Measurements from ENCODE around the gene SMIM44. TPM values are rescaled to one million over a fixed set of nuclear protein-coding genes. Genes with fewer than 3 reads are reported as not detected.
A peak's percentile ranks its signal among the peaks of the same experiment; 100 is the strongest.

The SMIM44 gene
- total RNA-seq, 1 donor from 2014 or later = not detected

GRCh38 chr19:3503036-3503572, 19.9 kb upstream of the SMIM44 start:
- H3K27me3 ChIP-seq (ENCODE audit: control insufficient read depth in 3 of 3, insufficient read depth in 3 of 3, low read length in 3 of 3) = no peaks in the 10 kb centered on the region
- no peak overlapping the region for H3K27ac ChIP-seq (ENCODE audit: low read depth, low read length)
- no peaks in the 10 kb centered on the region for H3K9me3 ChIP-seq (ENCODE audit: control insufficient read depth in 3 of 3, low read length in 3 of 3)
- H3K4me1 ChIP-seq (ENCODE audit: control insufficient read depth in 3 of 3, insufficient read depth in 3 of 3, low read length in 3 of 3) = peaks cover 25 to 40% (median 32%) of the 10 kb centered on the region in 3 donors
- H3K36me3 ChIP-seq (ENCODE audit: control insufficient read depth in 3 of 3, insufficient read depth in 3 of 3, low read length in 3 of 3) = peaks cover 0 to 1% (median 0%) of the 10 kb centered on the region in 3 donors
- H3K9ac ChIP-seq (ENCODE audit: low read depth in 1 of 3, low read length in 3 of 3) = no peak overlapping the region
- no peak overlapping the region for H3K4me3 ChIP-seq (ENCODE audit: low read length in 3 of 3)

GRCh38 chr19:3501780-3502179, 18.5 kb upstream of the SMIM44 start:
- H3K27me3 ChIP-seq (ENCODE audit: control insufficient read depth in 3 of 3, insufficient read depth in 3 of 3, low read length in 3 of 3) = no peaks in the 10 kb centered on the region
- peaks cover 17 to 29% (median 22%) of the 10 kb centered on the region in 3 donors for H3K4me1 ChIP-seq (ENCODE audit: control insufficient read depth in 3 of 3, insufficient read depth in 3 of 3, low read length in 3 of 3)
- H3K27ac ChIP-seq (ENCODE audit: low read depth, low read length) = no peak overlapping the region
- no peaks in the 10 kb centered on the region for H3K9me3 ChIP-seq (ENCODE audit: control insufficient read depth in 3 of 3, low read length in 3 of 3)
- no peak overlapping the region for H3K9ac ChIP-seq (ENCODE audit: low read depth in 1 of 3, low read length in 3 of 3)
- peaks cover 0 to 7% (median 5%) of the 10 kb centered on the region in 3 donors for H3K36me3 ChIP-seq (ENCODE audit: control insufficient read depth in 3 of 3, insufficient read depth in 3 of 3, low read length in 3 of 3)
- no peak overlapping the region for H3K4me3 ChIP-seq (ENCODE audit: low read length in 3 of 3)

- Histone ChIP-seq H3K9ac (ENCODE audit: low read depth in 1 of 3, low read length in 3 of 3) (peak within 1 kb of the TSS; percentile 94 to 99 (median 99)), H3K36me3 (ENCODE audit: control insufficient read depth in 3 of 3, insufficient read depth in 3 of 3, low read length in 3 of 3) (peaks cover 8 to 16% (median 14%) of the 10 kb centered on the region in 3 donors), H3K4me3 (ENCODE audit: low read length in 3 of 3) (peak within 1 kb of the TSS; percentile 98 to 100 (median 98)), H3K27me3 (ENCODE audit: control insufficient read depth in 3 of 3, insufficient read depth in 3 of 3, low read length in 3 of 3) (no peaks in the 10 kb centered on the region), H3K27ac (ENCODE audit: low read depth, low read length) (peak within 1 kb of the TSS; percentile 94), H3K4me1 (ENCODE audit: control insufficient read depth in 3 of 3, insufficient read depth in 3 of 3, low read length in 3 of 3) (peaks cover 15 to 25% (median 18%) of the 10 kb centered on the region in 3 donors), H3K9me3 (ENCODE audit: control insufficient read depth in 3 of 3, low read length in 3 of 3) (no peaks in the 10 kb centered on the region)
Observed at GRCh38 chr19:3500429-3501101, 17.3 kb upstream of the SMIM44 start, which contains the start of gene DOHH. Gene DOHH, minus strand, starts transcription at chr19:3500674. Its CDS starts 3,860 bp downstream, at chr19:3496814.

- Histone ChIP-seq H3K36me3 (ENCODE audit: control insufficient read depth in 3 of 3, insufficient read depth in 3 of 3, low read length in 3 of 3) (peaks cover 11 to 21% (median 18%) of the 10 kb centered on the region in 3 donors), H3K27ac (ENCODE audit: low read depth, low read length) (peak overlapping the region; percentile 94), H3K9ac (ENCODE audit: low read depth in 1 of 3, low read length in 3 of 3) (peak overlapping the region; percentile 94 to 99 (median 99)), H3K27me3 (ENCODE audit: control insufficient read depth in 3 of 3, insufficient read depth in 3 of 3, low read length in 3 of 3) (no peaks in the 10 kb centered on the region), H3K4me1 (ENCODE audit: control insufficient read depth in 3 of 3, insufficient read depth in 3 of 3, low read length in 3 of 3) (peaks cover 12 to 21% (median 16%) of the 10 kb centered on the region in 3 donors), H3K9me3 (ENCODE audit: control insufficient read depth in 3 of 3, low read length in 3 of 3) (no peaks in the 10 kb centered on the region), H3K4me3 (ENCODE audit: low read length in 3 of 3) (peak overlapping the region; percentile 98 to 100 (median 98))
Observed at GRCh38 chr19:3499738-3500428, 16.6 kb upstream of the SMIM44 start.

GRCh38 chr19:3497757-3498520, 14.7 kb upstream of the SMIM44 start:
- Histone ChIP-seq H3K4me3 (ENCODE audit: low read length in 3 of 3) (no peak overlapping the region), H3K4me1 (ENCODE audit: control insufficient read depth in 3 of 3, insufficient read depth in 3 of 3, low read length in 3 of 3) (peaks cover 12 to 21% (median 16%) of the 10 kb centered on the region in 3 donors), H3K9me3 (ENCODE audit: control insufficient read depth in 3 of 3, low read length in 3 of 3) (no peaks in the 10 kb centered on the region), H3K9ac (ENCODE audit: low read depth in 1 of 3, low read length in 3 of 3) (no peak overlapping the region), H3K27me3 (ENCODE audit: control insufficient read depth in 3 of 3, insufficient read depth in 3 of 3, low read length in 3 of 3) (no peaks in the 10 kb centered on the region), H3K36me3 (ENCODE audit: control insufficient read depth in 3 of 3, insufficient read depth in 3 of 3, low read length in 3 of 3) (peaks cover 15 to 30% (median 29%) of the 10 kb centered on the region in 3 donors), H3K27ac (ENCODE audit: low read depth, low read length) (no peak overlapping the region)

- H3K4me3 ChIP-seq (ENCODE audit: low read length in 3 of 3) = no peak overlapping the region
- peaks cover 20 to 36% (median 35%) of the 10 kb centered on the region in 3 donors for H3K36me3 ChIP-seq (ENCODE audit: control insufficient read depth in 3 of 3, insufficient read depth in 3 of 3, low read length in 3 of 3)
- no peaks in the 10 kb centered on the region for H3K9me3 ChIP-seq (ENCODE audit: control insufficient read depth in 3 of 3, low read length in 3 of 3)
- no peak overlapping the region for H3K27ac ChIP-seq (ENCODE audit: low read depth, low read length)
- no peaks in the 10 kb centered on the region for H3K27me3 ChIP-seq (ENCODE audit: control insufficient read depth in 3 of 3, insufficient read depth in 3 of 3, low read length in 3 of 3)
- peaks cover 12 to 21% (median 16%) of the 10 kb centered on the region in 3 donors for H3K4me1 ChIP-seq (ENCODE audit: control insufficient read depth in 3 of 3, insufficient read depth in 3 of 3, low read length in 3 of 3)
- H3K9ac ChIP-seq (ENCODE audit: low read depth in 1 of 3, low read length in 3 of 3) = no peak overlapping the region
Observed at GRCh38 chr19:3496392-3497273, 13.4 kb upstream of the SMIM44 start.

- Histone ChIP-seq H3K4me3 (ENCODE audit: low read length in 3 of 3) (no peak overlapping the region), H3K36me3 (ENCODE audit: control insufficient read depth in 3 of 3, insufficient read depth in 3 of 3, low read length in 3 of 3) (peaks cover 26 to 41% (median 35%) of the 10 kb centered on the region in 3 donors), H3K4me1 (ENCODE audit: control insufficient read depth in 3 of 3, insufficient read depth in 3 of 3, low read length in 3 of 3) (peaks cover 5 to 8% (median 6%) of the 10 kb centered on the region in 3 donors), H3K9ac (ENCODE audit: low read depth in 1 of 3, low read length in 3 of 3) (no peak overlapping the region), H3K9me3 (ENCODE audit: control insufficient read depth in 3 of 3, low read length in 3 of 3) (no peaks in the 10 kb centered on the region), H3K27me3 (ENCODE audit: control insufficient read depth in 3 of 3, insufficient read depth in 3 of 3, low read length in 3 of 3) (no peaks in the 10 kb centered on the region), H3K27ac (ENCODE audit: low read depth, low read length) (no peak overlapping the region)
Observed at GRCh38 chr19:3494559-3494958, 11.3 kb upstream of the SMIM44 start.

GRCh38 chr19:3494051-3494450, 10.8 kb upstream of the SMIM44 start:
- Histone ChIP-seq H3K36me3 (ENCODE audit: control insufficient read depth in 3 of 3, insufficient read depth in 3 of 3, low read length in 3 of 3) (peaks cover 26 to 41% (median 35%) of the 10 kb centered on the region in 3 donors), H3K27ac (ENCODE audit: low read depth, low read length) (no peak overlapping the region)

GRCh38 chr19:3493651-3494050, 10.4 kb upstream of the SMIM44 start:
- no peaks in the 10 kb centered on the region for H3K4me1 ChIP-seq (ENCODE audit: control insufficient read depth in 3 of 3, insufficient read depth in 3 of 3, low read length in 3 of 3)
- no peak overlapping the region for H3K27ac ChIP-seq (ENCODE audit: low read depth, low read length)
- H3K9ac ChIP-seq (ENCODE audit: low read depth in 1 of 3, low read length in 3 of 3) = no peak overlapping the region
- H3K27me3 ChIP-seq (ENCODE audit: control insufficient read depth in 3 of 3, insufficient read depth in 3 of 3, low read length in 3 of 3) = no peaks in the 10 kb centered on the region
- H3K9me3 ChIP-seq (ENCODE audit: control insufficient read depth in 3 of 3, low read length in 3 of 3) = no peaks in the 10 kb centered on the region
- peaks cover 26 to 39% (median 35%) of the 10 kb centered on the region in 3 donors for H3K36me3 ChIP-seq (ENCODE audit: control insufficient read depth in 3 of 3, insufficient read depth in 3 of 3, low read length in 3 of 3)
- no peak overlapping the region for H3K4me3 ChIP-seq (ENCODE audit: low read length in 3 of 3)

More at GRCh38 chr19:3494051-3494450, 10.8 kb upstream of the SMIM44 start:
- no peak overlapping the region for H3K9ac ChIP-seq (ENCODE audit: low read depth in 1 of 3, low read length in 3 of 3)
- no peaks in the 10 kb centered on the region for H3K9me3 ChIP-seq (ENCODE audit: control insufficient read depth in 3 of 3, low read length in 3 of 3)
- no peaks in the 10 kb centered on the region for H3K27me3 ChIP-seq (ENCODE audit: control insufficient read depth in 3 of 3, insufficient read depth in 3 of 3, low read length in 3 of 3)
- H3K4me3 ChIP-seq (ENCODE audit: low read length in 3 of 3) = no peak overlapping the region
- H3K4me1 ChIP-seq (ENCODE audit: control insufficient read depth in 3 of 3, insufficient read depth in 3 of 3, low read length in 3 of 3) = peaks cover 1 to 3% (median 2%) of the 10 kb centered on the region in 3 donors

All from skeletal muscle tissue (tissue), 4 donors.